Sigmoid colon (tissue), 4 donors: ENCODE measurements around the gene KDM7A.

ENCODE experiments used
- EP300 ChIP-seq, 4 donors: sonication (generic); formaldehyde crosslinking; IDR thresholded peaks; one replicate each; pipeline ENCODE4 v1.6.1; 2017; ENCODE audit warnings: antibody characterized with exemption in 4 of 4
- POLR2A ChIP-seq, 2 donors: fragments of 450-650 bp; IDR thresholded peaks; one replicate each; pipeline ENCODE4 v1.6.1; 2016; ENCODE audit warnings: antibody characterized with exemption in 2 of 2, mild to moderate bottlenecking in 2 of 2, moderate library complexity in 2 of 2
- POLR2AphosphoS5 ChIP-seq, 4 donors: sonication (generic); formaldehyde crosslinking; IDR thresholded peaks; one replicate each; pipeline ENCODE4 v1.6.1; 2017; ENCODE audit warnings: antibody characterized with exemption in 4 of 4

DNA sequence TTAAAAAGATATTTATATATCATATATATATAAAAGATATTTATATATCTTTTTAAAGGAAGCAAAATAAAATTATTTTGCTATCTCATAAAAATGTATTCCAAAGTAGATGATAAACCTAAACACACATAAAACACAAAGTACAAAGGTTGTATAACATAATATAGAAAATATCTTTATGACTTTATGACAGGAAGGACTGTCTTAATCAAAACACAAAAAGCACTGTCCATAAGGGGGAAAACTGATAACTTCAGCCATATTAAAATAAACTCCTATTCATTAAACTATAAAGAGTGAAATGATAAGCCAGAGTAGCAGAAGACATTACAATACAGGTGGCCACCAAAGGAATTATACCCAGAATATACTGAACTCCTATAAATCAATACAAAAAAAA, 34.8 kb downstream of the KDM7A start:
- TF ChIP-seq POLR2A (IDR thresholded peaks at IDR 0.05) (no peak), POLR2AphosphoS5 (IDR thresholded peaks at IDR 0.05) (no peak), EP300 (IDR thresholded peaks at IDR 0.05) (no peak)
